ENCODE data around the gene P3H3. TPM values are rescaled to one million over a fixed set of nuclear protein-coding genes. Genes with fewer than 3 reads are reported as not detected.
A peak's percentile ranks its signal among the peaks of the same experiment; 100 is the strongest.

Gene P3H3
- total and polyA plus RNA-seq, 9 of the 15 experiments (the other 6 are each of a cell fraction or from before 2014, with no cell fraction given), result 0.03 to 15.0 (median 4.8) TPM

- TF ChIP-seq RREB1 (CRISPR knock-in tag; IDR thresholded peaks at IDR 0.05) (no peak), ATF6 (CRISPR knock-in tag; IDR thresholded peaks at IDR 0.05) (no peak), AFF4 (CRISPR knock-in tag; IDR thresholded peaks at IDR 0.05) (no peak), COPS2 (conservative IDR thresholded peaks at IDR 0.05) (no peak), ETV1 (tag; conservative IDR thresholded peaks at IDR 0.05; ENCODE audit: low read depth) (peak; percentile 83), HLTF (IDR thresholded peaks at IDR 0.05) (peak; percentile 84; the same call in 1 of the 2 replicates), ZNF512 (tag; IDR thresholded peaks at IDR 0.05) (no peak), SAP30 (IDR thresholded peaks at IDR 0.05; ENCODE audit: borderline replicate concordance, insufficient read depth, low read depth, low read length, poor library complexity, severe bottlenecking) (peak; percentile 37), NR2C2 (CRISPR knock-in tag; IDR thresholded peaks at IDR 0.05) (no peak), NR2C2 (tag; IDR thresholded peaks at IDR 0.05) (peak; percentile 38; the same call in 1 of the 2 replicates), HDAC8 (tag; IDR thresholded peaks at IDR 0.05) (no peak), SRSF1 (IDR thresholded peaks at IDR 0.05; ENCODE audit: low read depth, low read length) (no peak)
Observed at GRCh38 chr12:6778574-6779550, 49.3 kb upstream of the P3H3 start (continued).

All from K562 (cell line).